HTERT RPE-1 (cell line): ENCODE data around the gene RHOBTB1.
"Not testable (repeated sequence)": the region's sequence is repeated elsewhere in the genome, so short reads cannot be mapped to it uniquely, and the experiment has no call there.

ENCODE experiments used
- in situ Hi-C: fragments of 300-500 bp; cut with MboI; formaldehyde crosslinking; loops from 4 replicates; pipeline ENCODE4 v1.14.3; 2020; ENCODE audit warnings: low sequenced_read_pairs

RHOBTB1 gene

GRCh38 chr10:60871215-60871614 lies 72.8 kb downstream of the RHOBTB1 start:
- in situ Hi-C loops, result no loop called here

- in situ Hi-C loops, result no loop called here
These were observed 73.2 kb downstream of the RHOBTB1 start for GRCh38 chr10:60870803-60871202.

DNA sequence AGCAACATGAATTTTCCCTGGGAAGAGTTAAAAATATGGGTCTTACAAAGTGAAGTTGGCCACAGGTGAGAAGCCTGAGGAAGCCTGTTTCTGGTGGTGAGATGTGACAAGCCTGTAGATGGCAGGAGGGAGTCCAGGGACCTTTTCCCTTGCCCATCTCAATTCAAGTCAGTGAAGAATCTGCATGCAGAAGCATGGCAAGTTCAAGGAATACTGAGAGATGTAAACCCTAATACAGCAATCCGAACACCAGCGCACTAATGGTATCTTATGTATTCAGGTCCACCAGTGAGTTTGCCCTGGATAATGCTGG lies 73.6 kb downstream of the RHOBTB1 start:
- in situ Hi-C loops, result no loop called here

GRCh38 chr10:60869652-60870415 lies 74.2 kb downstream of the RHOBTB1 start:
- in situ Hi-C loops, result no loop called here

- in situ Hi-C loops, result no loop called here
These were observed 75.0 kb downstream of the RHOBTB1 start for GRCh38 chr10:60868946-60869345.

- in situ Hi-C loops, result no loop called here
These were observed 78.7 kb downstream of the RHOBTB1 start for GRCh38 chr10:60865198-60865783.

GRCh38 chr10:60863796-60864195 lies 80.2 kb downstream of the RHOBTB1 start:
- in situ Hi-C loops, result no loop called here

DNA sequence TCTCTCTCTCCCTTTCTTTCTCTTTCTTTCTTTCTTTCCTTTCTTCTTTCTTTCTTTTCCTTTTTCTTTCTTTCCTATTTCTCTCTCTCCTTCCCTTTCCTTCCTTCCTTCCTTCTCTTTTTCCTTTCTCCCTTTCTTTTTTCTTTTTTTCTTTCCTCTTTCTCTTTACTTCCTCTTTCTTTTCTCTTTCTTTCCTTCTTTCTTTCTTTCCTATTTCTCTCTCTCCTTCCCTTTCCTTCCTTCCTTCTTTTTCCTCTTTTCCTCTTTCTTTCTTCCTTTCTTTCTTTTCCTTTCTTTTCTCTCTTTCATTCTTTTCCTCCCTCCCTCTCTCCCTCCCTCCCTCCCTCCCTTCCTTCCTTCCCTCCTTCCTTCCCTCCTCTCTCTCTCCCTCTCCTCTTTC lies 81.5 kb downstream of the RHOBTB1 start:
- in situ Hi-C loops, result no loop called here

DNA sequence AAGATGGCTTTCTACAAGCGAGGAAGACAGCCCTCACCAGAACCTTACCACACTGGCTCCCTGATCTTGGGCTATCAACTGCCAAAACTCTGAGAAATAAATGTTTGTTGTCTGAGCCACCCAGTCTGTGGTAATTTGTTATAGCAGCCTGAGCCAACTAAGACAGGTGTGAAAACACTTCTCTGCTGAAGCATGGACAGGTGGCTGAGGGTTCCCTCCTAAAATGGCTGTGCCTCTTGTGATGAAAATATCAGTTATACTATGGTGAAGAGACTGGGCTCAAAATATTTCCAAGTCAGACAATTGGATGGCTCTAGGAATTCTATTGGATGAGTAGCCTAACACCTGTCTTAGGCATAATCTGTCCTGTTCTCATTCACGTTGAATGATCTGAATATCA lies 87.6 kb downstream of the RHOBTB1 start:
- in situ Hi-C loops, result no loop called here

- in situ Hi-C loops, result no loop called here
These were observed 90.3 kb downstream of the RHOBTB1 start for GRCh38 chr10:60853637-60854036.

- in situ Hi-C loops, result no loop called here
These were observed 90.9 kb downstream of the RHOBTB1 start for GRCh38 chr10:60853107-60853506.

- in situ Hi-C loops, result no loop called here
These were observed 94.2 kb downstream of the RHOBTB1 start for GRCh38 chr10:60849740-60850139.

- in situ Hi-C loops, result no loop called here
These were observed 94.8 kb downstream of the RHOBTB1 start for GRCh38 chr10:60849217-60849616.

DNA sequence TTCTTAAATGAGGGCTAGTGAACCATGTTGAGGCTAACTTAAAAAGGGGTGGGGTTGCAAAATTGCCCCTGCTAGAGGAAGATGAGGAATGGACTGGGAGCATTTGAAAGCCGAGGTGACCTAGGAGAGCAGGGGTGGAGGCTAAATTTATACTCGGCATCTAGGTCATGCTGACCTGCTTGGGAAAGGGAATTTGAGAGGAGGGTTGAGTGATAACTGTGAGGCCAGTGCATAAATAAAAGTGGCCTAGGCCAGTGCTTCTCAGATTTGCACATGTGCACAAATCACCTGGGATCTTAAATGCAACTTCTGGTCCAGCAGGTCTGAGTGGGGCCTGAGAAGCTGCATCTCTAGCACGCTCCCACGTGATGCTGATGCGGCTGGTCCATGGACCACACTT lies 95.3 kb downstream of the RHOBTB1 start:
- in situ Hi-C loops, result no loop called here

DNA sequence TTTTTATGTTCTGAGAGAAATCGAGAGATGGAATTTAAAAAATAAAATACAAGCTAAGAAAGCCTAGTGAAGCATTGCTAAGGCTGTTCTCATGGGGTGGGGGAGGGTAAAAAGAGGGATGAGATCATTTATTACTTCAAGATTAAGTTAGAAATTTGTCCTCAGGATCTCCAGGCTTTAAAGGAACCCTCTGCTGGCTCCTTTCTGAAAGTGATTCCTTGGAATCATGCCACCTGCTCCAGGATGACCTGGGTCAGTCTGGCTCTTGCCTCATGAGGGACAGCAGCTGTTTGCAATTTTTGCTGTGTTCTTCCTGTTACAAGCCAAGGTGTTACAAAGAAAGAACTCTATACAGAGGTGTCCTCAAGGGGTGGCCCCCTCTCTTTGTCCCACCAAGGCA lies 95.9 kb downstream of the RHOBTB1 start:
- in situ Hi-C loops, result no loop called here

DNA sequence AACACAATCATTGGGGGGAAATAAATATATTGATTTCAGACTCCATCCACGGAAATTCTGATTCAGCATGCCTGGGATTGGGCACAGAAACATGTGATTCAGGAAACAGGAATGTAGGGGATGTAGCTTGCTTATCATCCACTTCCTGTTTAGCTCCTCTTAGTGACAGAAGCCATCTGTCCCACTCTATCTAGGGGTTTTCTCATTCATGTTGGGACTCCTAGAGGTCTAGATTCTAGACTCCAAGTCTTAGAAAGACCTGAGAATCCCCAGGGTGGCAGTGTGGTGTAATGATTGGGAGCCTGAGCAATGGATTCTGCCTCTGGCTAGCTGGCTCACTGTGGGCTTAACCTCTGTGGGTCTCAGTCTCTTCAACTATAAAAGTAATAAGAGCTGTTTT lies 97.8 kb downstream of the RHOBTB1 start:
- in situ Hi-C loops, result no loop called here

DNA sequence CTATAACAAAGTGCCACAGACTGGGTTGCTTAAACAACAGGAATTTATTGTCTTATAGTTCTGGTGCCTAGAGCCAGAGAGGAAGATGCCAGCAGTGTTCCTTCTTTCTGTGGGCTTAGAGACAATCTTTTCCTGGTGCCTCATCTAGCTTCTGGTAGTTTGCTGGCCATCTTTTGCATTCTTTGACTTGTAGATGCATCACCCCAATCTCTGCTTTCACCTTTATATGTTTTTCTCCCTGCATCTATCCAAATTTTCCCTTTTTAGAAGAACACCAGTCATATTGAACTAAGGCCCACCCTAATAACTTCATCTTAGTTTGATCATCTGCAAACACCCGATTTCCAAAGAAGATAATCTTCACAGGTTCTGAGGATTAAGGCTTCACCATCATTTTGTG lies 98.9 kb downstream of the RHOBTB1 start:
- in situ Hi-C loops, result no loop called here

DNA sequence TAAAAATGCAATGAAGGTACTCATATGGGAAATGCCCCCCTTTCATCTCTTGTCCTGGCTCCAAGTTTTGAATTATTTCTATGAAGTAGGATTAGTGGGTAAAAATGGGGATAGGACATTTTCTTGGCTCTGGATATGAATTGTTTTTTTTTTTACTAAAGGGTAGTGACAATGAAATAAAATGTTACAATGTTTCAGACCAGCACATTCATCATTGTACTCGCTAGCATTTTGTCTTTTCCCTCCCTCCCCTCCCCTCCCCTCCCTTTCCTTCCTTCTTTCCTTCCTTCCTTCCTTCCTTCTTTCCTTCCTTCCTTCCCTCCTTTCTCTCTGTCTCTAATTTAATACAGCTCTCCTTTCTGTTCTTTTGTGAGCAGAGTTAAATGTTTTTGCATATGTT lies 101.3 kb downstream of the RHOBTB1 start:
- in situ Hi-C loops, result no loop called here

DNA sequence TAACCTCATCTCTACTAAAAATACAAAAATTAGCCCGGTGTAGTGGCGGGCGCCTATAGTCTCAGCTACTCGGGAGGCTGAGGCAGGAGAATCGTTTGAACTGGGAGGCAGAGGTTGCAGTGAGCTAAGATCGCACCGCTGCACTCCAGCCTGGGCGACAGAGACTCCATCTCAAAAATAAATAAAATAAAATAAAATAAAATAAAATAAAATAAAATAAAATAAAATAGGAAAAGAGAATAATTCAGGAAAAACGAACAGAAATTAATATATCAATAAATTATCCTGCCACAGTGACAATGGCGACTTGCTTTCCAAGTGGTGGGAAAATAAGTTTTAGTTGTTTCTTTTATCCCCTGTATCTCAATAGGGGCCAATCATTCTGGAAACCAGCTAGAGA lies 102.8 kb downstream of the RHOBTB1 start:
- in situ Hi-C loops, result not testable (repeated sequence)

- in situ Hi-C loops, result no loop called here
These were observed 108.9 kb downstream of the RHOBTB1 start for GRCh38 chr10:60835049-60835448.

DNA sequence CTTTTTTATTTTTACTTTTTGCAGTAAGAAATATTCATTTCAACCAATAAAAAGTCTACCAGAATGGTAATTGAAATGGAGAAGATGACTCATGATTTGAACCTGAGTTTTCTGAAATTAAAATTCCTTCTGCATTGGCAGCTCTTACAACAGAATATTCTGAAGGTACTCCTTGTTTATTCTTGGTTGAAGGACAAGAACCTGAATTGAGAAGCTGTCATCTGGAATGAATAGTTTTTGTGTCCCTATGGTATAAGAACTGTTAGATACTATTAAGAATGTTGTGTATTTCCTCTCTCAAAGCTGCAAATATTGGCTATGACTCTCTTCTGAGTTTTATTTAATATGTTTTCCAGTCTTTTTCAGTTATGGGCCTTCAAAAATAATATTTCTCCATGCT lies 109.6 kb downstream of the RHOBTB1 start:
- in situ Hi-C loops, result no loop called here

GRCh38 chr10:60832136-60832535 lies 111.8 kb downstream of the RHOBTB1 start:
- in situ Hi-C loops, result not testable (repeated sequence)

- in situ Hi-C loops, result no loop called here
These were observed 115.5 kb downstream of the RHOBTB1 start for GRCh38 chr10:60828489-60828852.
